GM12801 (cell line): ENCODE results near the gene LRRC56.

Experiments
- CTCF ChIP-seq: IDR thresholded peaks from one replicate; pipeline ENCODE4 v1.5.1; 2011; ENCODE audit warnings: control low read depth; ENCODE audit not compliant: insufficient read length; ENCODE audit errors: extremely low read depth

Gene LRRC56

DNA sequence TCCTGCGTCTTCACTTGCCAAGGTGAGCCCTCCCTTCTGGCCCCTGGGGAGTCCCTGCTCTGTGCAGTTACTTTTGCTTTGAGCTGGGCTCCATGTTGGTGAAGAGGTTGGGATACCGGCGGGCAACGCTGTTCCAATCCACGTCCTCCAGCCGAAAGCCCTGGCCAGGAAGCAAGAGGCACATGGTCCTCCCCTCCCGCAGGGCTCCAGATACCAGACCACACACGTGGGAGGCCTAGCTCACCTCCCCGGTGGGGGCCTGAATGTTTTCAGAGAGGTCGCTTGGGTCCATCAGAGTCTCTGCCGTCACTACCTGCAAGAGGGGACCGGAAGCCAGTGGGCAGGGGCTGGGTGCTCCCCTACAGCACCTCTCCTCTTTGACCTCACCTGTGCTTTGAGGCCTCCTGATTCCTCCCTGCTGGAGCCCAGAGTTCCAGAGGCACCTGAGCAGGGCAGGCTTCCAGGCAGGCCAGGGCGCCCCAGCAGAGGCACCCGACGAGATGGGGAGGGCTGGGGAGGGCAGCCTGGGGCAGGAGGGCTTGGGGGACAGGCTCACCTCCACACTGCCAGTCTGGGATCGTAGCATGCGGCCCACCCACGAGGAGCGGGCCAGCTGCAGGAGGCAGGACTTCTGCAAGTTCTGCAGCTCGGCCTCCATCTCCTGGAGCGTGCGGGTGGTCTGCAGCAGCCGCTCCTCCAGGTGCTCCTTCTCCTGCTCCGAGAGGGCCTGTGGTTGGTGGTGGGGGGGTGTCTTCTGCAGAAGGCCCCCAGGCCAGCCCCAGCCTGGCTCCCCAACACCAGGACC, 20.2 kb downstream of the LRRC56 start:
- TF ChIP-seq CTCF = no peak

GRCh38 chr11:558503-558902, 21.2 kb downstream of the LRRC56 start:
- TF ChIP-seq CTCF = no peak

DNA sequence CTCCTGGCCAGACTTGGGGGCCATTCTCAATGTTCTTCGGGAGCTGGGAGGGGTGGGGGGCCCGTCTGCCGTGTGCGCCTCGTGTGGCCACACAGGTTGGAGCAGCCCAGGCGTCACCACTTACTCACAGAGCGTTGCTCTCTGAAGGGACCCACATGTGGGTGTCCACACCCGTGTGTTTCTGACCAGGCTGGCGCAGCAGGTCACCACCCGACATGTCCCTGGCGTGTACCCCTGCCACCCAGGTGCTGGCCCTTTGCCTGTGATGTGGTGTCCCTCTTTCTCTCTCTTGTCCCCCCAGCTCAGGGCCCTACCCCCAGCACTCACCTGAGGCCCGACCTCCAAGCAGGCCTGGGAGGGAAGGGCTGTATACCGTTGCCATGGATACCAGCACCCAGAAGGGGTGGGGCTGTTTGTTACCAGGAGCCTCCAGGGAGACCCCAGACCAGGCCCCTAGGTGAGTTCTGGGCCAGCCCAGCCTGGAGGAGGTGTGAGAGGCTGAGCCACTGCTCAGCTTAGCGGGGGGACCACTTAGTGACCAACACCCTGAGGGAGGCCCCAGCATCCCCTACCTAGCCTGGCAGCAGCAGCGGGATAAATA, 21.8 kb downstream of the LRRC56 start:
- no peak for TF ChIP-seq CTCF

DNA sequence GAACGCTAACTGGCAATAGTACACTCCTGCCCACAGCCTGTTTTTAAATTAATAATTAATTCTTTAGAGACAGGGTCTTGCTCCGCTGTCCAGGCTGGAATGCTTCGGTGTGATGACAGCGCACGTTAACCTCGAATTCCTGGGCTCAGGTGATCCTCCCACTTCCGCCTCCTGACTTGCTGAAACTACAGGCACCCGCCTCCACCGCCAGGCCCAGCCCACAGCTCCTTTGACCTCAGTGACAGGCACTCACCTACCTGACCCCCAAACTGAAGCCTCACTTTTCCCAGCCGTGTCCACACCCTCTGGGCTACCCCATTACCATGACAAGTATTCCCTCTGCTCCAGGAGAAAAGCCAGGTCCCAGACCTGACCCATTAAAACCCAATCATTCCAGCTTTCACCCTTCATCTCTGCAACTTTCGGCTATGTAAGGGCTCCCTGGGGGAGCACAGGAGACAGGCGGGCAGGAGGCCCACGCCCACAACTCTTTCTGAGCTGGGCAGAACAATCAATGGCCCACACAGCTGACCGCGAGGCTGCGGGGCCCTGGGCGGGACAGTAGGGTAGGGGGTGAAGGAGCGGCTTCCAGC, 22.5 kb downstream of the LRRC56 start:
- no peak for TF ChIP-seq CTCF

- TF ChIP-seq CTCF = no peak
Observed at GRCh38 chr11:560305-561147, 23.2 kb downstream of the LRRC56 start, which contains the start of the genes LMNTD2 and RASSF7. TSS of gene LMNTD2 (minus strand) at chr11:560738. CDS start at chr11:560716, 22 bp downstream. TSS of gene RASSF7 (plus strand) at chr11:560970. CDS start at chr11:561769, 799 bp downstream.

DNA sequence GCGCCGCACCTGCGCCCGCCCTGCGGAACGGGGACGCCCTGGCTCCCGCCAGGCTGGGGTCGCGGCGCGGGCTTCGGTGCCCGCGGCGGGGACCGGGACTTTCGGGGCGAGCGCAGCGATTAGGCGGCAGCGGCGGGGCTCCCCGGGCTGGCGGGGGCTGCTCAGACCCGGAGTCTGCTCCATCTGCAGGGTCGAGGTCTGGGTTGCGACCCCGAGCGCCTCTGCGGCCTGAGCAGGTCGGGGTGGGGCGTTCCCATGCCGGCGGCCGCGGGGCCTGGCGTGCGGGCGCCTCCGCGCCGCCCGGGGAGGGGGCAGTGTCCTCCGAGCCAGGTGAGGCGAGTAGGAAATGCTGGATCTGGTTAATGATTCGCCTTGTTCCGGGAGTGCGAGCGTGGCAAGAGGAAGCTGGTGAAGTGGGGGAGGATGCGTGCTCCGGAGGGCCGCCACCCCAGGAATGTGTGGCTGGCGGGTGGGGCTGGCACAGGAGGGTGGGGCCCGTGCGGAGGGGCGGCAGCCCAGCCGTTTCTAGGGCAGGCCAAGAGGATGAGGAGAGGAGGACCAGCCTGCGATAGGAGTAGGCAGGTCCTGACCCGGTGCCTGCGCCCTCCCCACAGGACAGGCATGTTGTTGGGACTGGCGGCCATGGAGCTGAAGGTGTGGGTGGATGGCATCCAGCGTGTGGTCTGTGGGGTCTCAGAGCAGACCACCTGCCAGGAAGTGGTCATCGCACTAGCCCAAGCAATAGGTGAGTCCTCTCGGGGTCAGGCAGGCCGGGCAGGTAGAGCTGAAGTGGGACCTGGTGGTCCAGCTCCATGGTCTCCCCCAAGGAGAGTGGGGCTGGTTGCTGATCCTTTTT, 24.0 kb downstream of the LRRC56 start:
- TF ChIP-seq CTCF = no peak
